Activated naive CD8-positive, alpha-beta T cell treated with anti-CD3 and anti-CD28 coated beads for 36 hours (primary cell): ENCODE measurements around the gene CHMP5. TPM values are rescaled to one million over a fixed set of nuclear protein-coding genes. Genes with fewer than 3 reads are reported as not detected.

Source experiments
- DNase-seq: peaks from one replicate; pipeline ENCODE4 v3.0.0; 2021
- H3K27ac Mint-ChIP-seq: one replicate; pipeline ENCODE4 v1.8.0; 2022; ENCODE audit warnings: mild to moderate bottlenecking, moderate library complexity, mixed read lengths
- H3K27me3 Mint-ChIP-seq: one replicate; pipeline ENCODE4 v1.8.0; 2022; ENCODE audit warnings: mild to moderate bottlenecking, mixed read lengths
- H3K36me3 Mint-ChIP-seq: one replicate; pipeline ENCODE4 v1.8.0; 2021; ENCODE audit warnings: mild to moderate bottlenecking, mixed read lengths
- H3K4me1 Mint-ChIP-seq: one replicate; pipeline ENCODE4 v1.8.0; 2021; ENCODE audit warnings: mixed read lengths
- H3K4me3 Mint-ChIP-seq: one replicate; pipeline ENCODE4 v1.8.0; 2022; ENCODE audit warnings: mild to moderate bottlenecking, moderate library complexity, mixed read lengths
- H3K9me3 Mint-ChIP-seq: one replicate; pipeline ENCODE4 v1.8.0; 2022; ENCODE audit warnings: mixed read lengths
- total RNA-seq, 2 experiments: library from RNA; stranded (reverse); gene quantifications; one replicate each; pipeline ENCODE4 v1.2.3, GENCODE V29; 2021

Gene CHMP5
- total RNA-seq, 2 experiments from 2014 or later = 73.9 to 75.4 TPM

DNA sequence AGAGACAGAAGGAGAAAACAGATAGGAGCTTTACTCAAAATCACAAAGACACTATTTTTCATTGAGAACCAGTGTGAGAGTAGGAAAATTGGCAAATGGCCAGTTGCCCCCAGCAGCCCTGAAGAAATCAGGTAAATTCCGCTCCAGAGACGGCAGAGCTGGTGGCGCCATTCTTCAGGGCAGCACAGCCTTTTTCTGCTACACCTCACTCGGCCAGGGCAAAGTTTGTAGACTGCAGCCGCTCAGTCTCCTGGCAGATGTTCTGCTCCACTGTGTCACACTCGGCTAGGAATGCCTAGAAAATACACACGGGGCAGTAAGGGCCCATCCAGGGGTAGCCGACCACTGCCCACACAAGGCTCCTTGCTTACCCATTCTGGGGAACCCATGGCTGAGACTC lies 9.8 kb upstream of the CHMP5 start:
- peaks cover 6% of the 10 kb centered on the region for H3K4me1 Mint-ChIP-seq
- H3K36me3 Mint-ChIP-seq = peaks cover 44% of the 10 kb centered on the region
- H3K27me3 Mint-ChIP-seq = no peaks in the 10 kb centered on the region
- DNase-seq = no peak
- H3K27ac Mint-ChIP-seq = no peak overlapping the region
- no peaks in the 10 kb centered on the region for H3K9me3 Mint-ChIP-seq
- no peak overlapping the region for H3K4me3 Mint-ChIP-seq

DNA sequence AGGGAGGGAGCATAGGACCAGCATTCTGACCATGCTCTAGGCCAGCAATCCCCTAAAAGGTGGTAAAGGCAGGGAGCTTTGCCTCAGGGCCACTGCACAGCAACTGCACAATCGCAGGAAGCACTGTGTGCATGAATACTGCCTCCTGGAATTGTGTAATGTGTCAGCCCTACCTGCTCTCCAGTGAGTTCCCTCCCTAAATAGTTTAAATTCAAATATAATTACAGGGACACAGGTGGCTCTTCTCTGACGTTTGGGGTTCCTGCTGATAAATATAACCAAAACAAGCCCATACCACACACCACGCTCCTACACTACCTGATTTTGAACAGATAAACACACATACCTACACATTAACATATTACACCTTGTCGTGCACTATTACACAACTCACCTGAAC lies 9.4 kb upstream of the CHMP5 start:
- Mint-ChIP-seq H3K27ac (no peak overlapping the region), H3K36me3 (peaks cover 48% of the 10 kb centered on the region), H3K4me3 (no peak overlapping the region), H3K9me3 (no peaks in the 10 kb centered on the region), H3K27me3 (no peaks in the 10 kb centered on the region), H3K4me1 (peaks cover 9% of the 10 kb centered on the region)
- no peak for DNase-seq

DNA sequence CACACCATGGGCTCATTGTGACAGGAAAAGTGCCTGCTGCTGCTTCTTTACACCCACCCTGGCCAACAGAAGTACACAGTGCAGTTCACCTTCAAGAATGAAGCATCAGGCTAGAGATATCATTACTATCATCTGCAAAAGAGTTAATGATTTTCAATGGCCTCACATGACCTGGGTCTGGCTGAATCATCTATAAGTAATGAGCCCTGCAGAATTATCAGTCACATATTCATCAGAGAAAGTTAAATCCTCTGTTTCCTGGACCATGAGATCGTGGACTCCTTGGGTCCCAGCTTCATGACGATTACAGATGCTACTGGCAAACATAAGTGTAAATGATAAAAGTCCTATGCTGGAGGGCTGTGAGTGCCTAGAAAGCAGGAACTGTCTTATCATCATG lies 8.6 kb upstream of the CHMP5 start:
- Mint-ChIP-seq H3K36me3 (peaks cover 48% of the 10 kb centered on the region), H3K27me3 (no peaks in the 10 kb centered on the region), H3K9me3 (no peaks in the 10 kb centered on the region), H3K27ac (no peak overlapping the region), H3K4me1 (peaks cover 15% of the 10 kb centered on the region), H3K4me3 (no peak overlapping the region)
- no peak for DNase-seq

DNA sequence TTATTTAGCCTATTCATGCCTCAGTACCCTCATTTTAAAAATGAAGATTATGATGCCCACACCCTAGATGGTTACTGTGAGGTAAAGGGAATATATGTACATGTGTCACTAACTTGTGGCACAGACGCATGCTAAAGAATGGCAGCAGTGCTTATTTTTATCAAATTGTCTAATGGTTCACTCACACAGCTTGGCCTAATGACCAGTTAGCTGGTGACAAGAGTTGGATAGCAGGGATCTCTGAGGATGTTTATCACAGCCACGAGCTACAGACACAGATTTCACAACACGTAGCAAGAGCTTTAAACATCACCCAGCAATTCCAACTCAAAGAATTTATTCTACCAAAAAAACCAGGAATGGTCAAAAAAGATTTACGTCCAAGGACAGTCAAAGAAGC lies 7.6 kb upstream of the CHMP5 start:
- Mint-ChIP-seq H3K4me1 (peaks cover 21% of the 10 kb centered on the region), H3K27me3 (no peaks in the 10 kb centered on the region), H3K27ac (no peak overlapping the region), H3K36me3 (peaks cover 51% of the 10 kb centered on the region), H3K9me3 (no peaks in the 10 kb centered on the region), H3K4me3 (no peak overlapping the region)
- DNase-seq = no peak

DNA sequence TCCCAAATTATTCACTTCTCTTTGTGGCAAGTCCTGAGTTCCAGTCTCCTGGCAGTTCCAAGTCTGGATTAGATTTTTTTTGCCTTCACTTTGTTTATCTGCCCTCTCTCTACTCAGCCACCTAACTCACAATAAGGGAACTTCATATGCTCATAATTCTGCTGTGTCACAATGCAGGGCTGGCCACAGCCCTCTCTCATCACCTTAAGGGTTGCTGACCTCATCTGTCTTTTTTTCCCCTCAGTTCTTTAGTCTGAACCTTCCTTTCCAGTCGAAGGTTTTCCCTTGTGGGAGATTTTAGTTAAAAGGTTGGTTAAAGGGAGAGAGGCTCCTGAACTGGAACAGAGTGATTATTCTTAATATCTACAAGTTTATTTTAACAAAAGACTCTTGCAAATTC lies 4.5 kb upstream of the CHMP5 start:
- no peaks in the 10 kb centered on the region for H3K9me3 Mint-ChIP-seq
- no peak overlapping the region for H3K27ac Mint-ChIP-seq
- no peak overlapping the region for H3K4me3 Mint-ChIP-seq
- H3K4me1 Mint-ChIP-seq = peaks cover 29% of the 10 kb centered on the region
- peaks cover 55% of the 10 kb centered on the region for H3K36me3 Mint-ChIP-seq
- H3K27me3 Mint-ChIP-seq = no peaks in the 10 kb centered on the region
- no peak for DNase-seq

DNA sequence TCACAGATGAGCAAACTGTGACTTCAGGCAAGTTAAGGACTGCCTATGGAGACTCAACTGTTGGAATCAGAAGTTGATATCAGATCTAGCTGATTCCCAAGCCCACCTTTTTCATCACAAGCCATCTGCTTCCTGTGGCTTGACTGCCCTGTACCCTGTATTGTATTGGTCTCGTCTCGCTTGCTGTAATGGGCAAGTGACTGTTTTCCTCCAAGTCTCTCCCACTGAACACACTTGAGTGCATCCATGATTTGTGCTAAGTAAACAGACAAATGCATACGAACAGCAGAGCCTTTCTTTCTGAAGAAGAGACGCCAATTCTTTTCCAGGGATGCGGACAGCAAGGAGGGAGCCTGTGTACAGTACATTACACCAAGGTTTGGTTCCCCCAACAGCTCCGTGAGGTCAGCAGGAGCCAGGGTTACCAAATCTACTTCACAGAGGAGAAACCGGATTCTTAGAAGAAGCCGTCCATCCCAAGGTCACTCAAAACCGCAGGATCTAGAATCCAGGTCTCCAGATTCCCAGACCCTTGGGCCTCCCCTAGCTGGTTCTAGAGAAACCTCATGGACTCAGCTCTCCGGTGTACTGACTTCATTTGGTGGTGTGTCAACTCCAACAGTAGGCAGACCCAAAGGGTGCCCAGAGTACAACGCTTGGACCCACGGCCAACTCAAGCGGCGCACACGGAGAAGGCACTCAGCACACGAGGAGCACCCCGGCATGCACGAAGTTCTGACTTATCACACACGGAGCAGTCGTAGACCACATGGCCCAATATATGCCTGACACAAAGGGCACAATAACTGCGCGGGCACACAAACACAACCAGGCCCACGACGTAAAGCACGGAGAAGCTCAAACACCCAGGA lies 1.5 kb upstream of the CHMP5 start:
- peak; percentile 18 for DNase-seq
- Mint-ChIP-seq H3K27me3 (no peaks in the 10 kb centered on the region), H3K4me1 (peaks cover 50% of the 10 kb centered on the region)

DNA sequence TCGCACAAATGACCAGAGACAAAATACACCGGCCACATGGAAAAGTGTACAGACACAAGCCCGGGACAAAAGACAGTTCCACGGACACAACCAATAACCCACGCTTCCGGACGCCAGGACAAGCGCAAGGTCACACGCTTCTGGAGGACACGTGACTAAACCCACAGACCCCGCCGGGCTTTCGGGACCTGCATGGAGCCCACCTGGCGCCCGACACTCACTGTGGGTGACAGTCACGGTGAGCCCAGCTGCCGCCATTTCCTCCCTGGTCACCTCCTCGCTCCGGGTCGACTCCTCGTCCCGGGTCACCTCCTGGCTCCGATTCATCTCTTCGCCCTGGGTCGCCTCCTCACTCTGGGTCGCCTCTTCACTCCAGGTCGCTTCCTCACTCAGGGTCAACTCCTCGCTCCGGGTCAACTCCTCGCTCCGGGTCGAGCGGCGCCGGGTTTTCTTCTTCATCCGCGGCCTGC lies 811 bp upstream of the CHMP5 start:
- H3K27me3 Mint-ChIP-seq = no peaks in the 10 kb centered on the region
- peak overlapping the region; percentile 88 for H3K4me3 Mint-ChIP-seq
- peaks cover 48% of the 10 kb centered on the region for H3K4me1 Mint-ChIP-seq

More for the DNA sequence above, 1.5 kb upstream of the CHMP5 start:
- Mint-ChIP-seq H3K9me3 (no peaks in the 10 kb centered on the region), H3K4me3 (peak overlapping the region; percentile 88), H3K27ac (peak overlapping the region; percentile 87), H3K36me3 (peaks cover 50% of the 10 kb centered on the region)

DNA sequence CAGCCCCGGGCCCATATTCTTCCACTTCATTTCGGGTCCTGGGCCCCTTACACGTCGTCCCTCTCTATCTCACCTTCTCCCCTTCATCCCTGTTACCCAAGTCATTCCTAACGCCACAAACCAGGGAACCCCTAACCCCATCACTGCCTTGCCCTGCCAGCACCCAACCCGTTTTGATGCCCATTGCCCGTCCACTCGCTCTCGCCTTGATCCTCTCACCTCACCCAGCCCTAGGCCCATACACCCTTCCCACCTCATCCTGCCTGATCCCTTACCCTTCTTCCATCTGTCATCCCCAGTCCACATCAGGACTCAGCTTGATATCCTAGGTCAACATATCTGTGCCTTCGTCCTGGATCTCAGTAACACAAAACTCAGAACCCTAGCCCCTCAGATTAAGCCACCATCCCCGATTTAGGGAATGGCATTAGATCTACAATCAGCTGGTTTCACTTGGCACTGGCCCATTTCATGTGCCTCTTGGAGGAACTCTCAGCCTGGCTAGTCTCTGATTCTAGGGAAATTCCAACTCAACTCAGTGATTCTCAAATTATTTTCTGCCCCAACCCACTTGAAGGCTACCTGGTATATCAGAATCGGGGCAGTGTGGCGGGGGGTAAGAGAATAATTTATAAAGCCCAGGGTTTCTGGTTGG lies 489 bp downstream of the CHMP5 start:
- peaks cover 43% of the 10 kb centered on the region for H3K4me1 Mint-ChIP-seq
- H3K36me3 Mint-ChIP-seq = peaks cover 36% of the 10 kb centered on the region
- peak overlapping the region; percentile 90 for H3K4me3 Mint-ChIP-seq
- no peaks in the 10 kb centered on the region for H3K27me3 Mint-ChIP-seq
- H3K9me3 Mint-ChIP-seq = no peaks in the 10 kb centered on the region
- H3K27ac Mint-ChIP-seq = peak overlapping the region; percentile 92
- DNase-seq = no peak

More for the DNA sequence above, 811 bp upstream of the CHMP5 start:
- Mint-ChIP-seq H3K27ac (peak overlapping the region; percentile 87), H3K36me3 (peaks cover 44% of the 10 kb centered on the region), H3K9me3 (no peaks in the 10 kb centered on the region)
- DNase-seq = peak; percentile 54

DNA sequence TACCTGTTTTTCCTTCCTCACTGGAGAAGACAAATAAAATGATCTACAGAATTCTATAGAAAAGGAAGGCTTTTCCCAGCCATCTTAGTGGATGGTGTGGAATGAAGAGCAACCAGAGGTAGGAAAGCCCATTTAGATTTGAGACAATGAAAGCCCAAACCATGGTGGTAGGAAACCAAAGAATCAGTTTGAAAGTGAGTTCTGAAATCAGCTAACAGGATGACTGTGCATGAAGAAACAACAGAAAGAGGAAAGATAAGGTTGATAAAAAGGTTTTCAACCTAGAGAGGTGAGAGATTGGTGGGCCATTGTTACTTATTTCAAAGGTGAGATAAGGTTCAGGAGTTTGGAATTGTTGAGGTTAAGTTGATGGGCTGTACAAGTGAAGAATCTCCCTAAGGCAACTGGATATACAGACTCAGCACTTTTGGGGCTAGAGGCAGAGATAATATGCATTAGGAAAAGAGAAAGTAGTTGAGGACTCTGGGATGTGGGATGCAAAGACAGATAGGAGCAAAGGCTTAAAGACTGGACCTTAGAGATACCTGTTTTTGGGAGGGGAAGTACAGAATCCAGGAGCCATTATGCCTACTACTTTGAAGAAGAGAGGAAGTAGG lies 2.4 kb downstream of the CHMP5 start:
- no peak for DNase-seq
- Mint-ChIP-seq H3K27me3 (no peaks in the 10 kb centered on the region), H3K4me1 (peaks cover 30% of the 10 kb centered on the region), H3K27ac (peak overlapping the region; percentile 49), H3K9me3 (no peaks in the 10 kb centered on the region), H3K4me3 (no peak overlapping the region), H3K36me3 (peaks cover 30% of the 10 kb centered on the region)

DNA sequence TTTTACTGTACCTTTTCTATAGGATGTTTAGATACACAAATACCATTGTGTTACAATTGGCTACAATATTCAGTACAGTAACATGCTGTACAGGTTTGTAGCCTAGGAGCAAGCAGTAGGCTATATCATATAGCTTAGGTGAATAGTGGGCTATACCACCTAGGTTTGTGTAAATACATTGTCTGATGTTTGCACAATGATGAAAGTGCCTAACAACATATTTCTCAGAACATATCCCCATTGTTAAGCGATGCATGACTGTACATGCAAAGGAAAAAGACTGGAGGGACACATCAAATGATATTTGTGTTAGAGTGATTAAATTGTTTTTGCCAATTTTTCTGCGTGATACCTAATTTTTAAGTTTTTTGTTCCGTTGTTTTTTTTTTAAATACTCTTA lies 5.3 kb downstream of the CHMP5 start:
- H3K4me1 Mint-ChIP-seq = peaks cover 26% of the 10 kb centered on the region
- peaks cover 16% of the 10 kb centered on the region for H3K36me3 Mint-ChIP-seq

DNA sequence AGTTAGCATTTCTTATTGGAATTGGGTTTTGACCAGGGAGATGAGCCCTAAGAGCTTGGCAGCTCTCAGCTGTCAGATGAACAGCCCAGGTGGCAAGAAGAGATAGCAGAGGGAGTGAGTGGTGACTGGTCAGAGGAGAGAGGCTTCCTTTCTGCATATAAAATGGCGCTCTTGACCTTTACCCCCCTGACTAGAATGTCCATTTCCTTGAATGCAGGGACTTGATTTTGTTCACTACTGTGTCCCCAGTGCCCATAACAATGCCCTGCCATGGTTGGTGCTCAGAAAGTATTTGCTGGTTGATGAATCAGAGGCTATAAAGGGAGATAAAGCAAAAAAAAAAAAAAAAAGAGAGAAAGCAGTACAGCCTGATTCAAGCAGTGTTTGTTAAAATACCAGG lies 7.2 kb downstream of the CHMP5 start:
- no peaks in the 10 kb centered on the region for H3K9me3 Mint-ChIP-seq
- no peak for DNase-seq
- no peak overlapping the region for H3K4me3 Mint-ChIP-seq
- H3K27me3 Mint-ChIP-seq = no peaks in the 10 kb centered on the region
- H3K27ac Mint-ChIP-seq = no peak overlapping the region
- H3K4me1 Mint-ChIP-seq = peaks cover 14% of the 10 kb centered on the region
- peaks cover 8% of the 10 kb centered on the region for H3K36me3 Mint-ChIP-seq

More for the DNA sequence above, 5.3 kb downstream of the CHMP5 start:
- no peaks in the 10 kb centered on the region for H3K9me3 Mint-ChIP-seq
- no peak overlapping the region for H3K27ac Mint-ChIP-seq
- no peak overlapping the region for H3K4me3 Mint-ChIP-seq
- H3K27me3 Mint-ChIP-seq = no peaks in the 10 kb centered on the region
- DNase-seq = no peak

DNA sequence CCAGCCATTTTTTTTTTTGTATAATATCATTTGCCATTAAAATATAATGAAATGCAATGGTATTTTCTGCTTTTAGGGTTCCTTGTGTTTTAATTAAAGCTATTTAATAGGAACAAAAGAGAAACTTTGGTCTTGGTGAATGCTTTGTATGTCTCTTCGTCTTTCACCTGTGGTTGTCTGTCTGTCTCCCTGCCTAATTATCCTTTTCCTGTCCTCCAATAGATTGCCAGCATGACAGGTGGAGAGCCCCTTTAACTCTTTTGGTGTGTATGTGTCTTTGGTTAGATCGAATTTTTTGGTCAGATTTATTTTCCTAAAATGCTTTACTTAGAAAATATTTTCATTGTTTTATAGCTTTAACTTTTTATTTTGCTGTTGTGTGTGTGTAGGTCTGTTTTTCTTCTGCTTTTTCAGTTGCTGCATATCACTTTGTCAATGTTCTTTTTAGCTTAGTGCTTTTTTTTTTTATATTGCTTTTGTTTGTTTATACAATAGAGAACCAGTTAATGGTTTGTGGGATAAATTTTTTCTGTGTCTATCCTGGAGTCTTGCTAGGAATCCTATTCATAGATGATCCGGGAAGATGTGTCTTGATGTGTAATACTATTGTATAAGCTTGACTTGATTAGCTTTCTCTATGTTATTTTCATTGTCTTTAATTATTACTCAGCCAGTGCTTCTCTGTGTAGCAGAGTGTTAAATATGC lies 8.6 kb downstream of the CHMP5 start:
- Mint-ChIP-seq H3K9me3 (no peaks in the 10 kb centered on the region), H3K36me3 (peaks cover 12% of the 10 kb centered on the region), H3K4me3 (no peak overlapping the region), H3K27ac (no peak overlapping the region), H3K4me1 (peaks cover 7% of the 10 kb centered on the region), H3K27me3 (no peaks in the 10 kb centered on the region)
- DNase-seq = no peak

DNA sequence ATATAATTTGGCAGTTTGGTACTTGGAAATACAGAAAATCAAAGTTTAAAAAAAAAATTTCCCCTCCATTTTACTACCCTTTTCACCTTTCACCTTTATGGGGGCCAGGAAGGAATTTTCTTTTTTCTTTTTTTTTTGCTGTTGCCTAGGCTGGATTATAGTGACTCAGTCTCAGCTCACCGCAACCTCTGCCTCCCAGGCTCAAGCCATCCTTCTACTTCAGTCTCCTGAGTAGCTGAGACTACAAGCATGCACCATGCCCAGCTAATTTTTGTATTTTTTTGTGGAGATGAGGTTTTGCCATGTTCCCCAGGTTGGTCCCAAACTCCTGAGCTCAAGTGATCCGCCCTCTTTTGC lies 9.1 kb downstream of the CHMP5 start:
- H3K27me3 Mint-ChIP-seq = no peaks in the 10 kb centered on the region
- H3K9me3 Mint-ChIP-seq = no peaks in the 10 kb centered on the region
- peaks cover 7% of the 10 kb centered on the region for H3K4me1 Mint-ChIP-seq
- H3K27ac Mint-ChIP-seq = no peak overlapping the region
- DNase-seq = no peak
- H3K4me3 Mint-ChIP-seq = no peak overlapping the region
- peaks cover 12% of the 10 kb centered on the region for H3K36me3 Mint-ChIP-seq

DNA sequence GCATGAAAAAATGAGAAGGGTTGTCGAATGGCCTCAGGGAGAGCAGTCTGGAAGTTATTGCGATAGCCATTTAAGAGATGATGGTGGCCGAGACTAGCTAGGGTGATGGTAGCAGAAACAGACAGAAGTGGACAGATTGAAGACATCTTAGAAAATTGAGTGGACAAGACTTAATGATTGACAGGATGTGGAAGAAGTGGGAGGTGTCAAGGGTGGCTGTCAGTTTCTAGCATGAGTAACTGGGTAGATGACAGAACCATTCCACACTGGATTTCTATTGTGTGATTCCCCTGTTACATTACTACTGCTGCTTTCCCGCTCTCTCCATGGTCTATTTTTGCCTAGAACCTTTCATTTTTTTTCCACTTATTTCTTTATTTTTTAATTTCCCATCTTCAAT lies 12.6 kb downstream of the CHMP5 start:
- no peak overlapping the region for H3K27ac Mint-ChIP-seq
- peaks cover 13% of the 10 kb centered on the region for H3K36me3 Mint-ChIP-seq
- no peak overlapping the region for H3K4me3 Mint-ChIP-seq
- peaks cover 9% of the 10 kb centered on the region for H3K4me1 Mint-ChIP-seq
- no peaks in the 10 kb centered on the region for H3K27me3 Mint-ChIP-seq
- DNase-seq = no peak
- H3K9me3 Mint-ChIP-seq = no peaks in the 10 kb centered on the region

DNA sequence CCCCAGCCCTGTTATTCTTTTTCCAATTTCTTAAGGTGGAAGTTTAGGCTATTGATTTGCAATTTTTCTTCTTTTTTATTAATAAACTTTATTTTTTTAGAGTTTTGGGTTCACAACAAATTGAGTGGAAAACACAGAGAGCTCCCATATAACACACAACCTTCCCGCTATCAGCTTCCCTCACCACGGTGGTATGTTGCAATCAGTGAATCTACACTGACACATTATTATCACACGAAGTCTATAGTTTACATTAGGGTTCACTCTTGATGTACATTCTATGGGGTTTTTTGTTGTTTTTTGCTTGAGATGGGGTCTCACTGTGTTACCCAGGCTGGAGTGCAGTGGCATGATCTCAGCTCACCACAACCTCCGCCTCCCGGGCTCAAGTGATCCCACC lies 20.7 kb downstream of the CHMP5 start:
- H3K27ac Mint-ChIP-seq = no peak overlapping the region
- peaks cover 9% of the 10 kb centered on the region for H3K4me1 Mint-ChIP-seq
- peaks cover 5% of the 10 kb centered on the region for H3K36me3 Mint-ChIP-seq
- H3K4me3 Mint-ChIP-seq = no peak overlapping the region
- no peaks in the 10 kb centered on the region for H3K27me3 Mint-ChIP-seq
- DNase-seq = no peak
- H3K9me3 Mint-ChIP-seq = no peaks in the 10 kb centered on the region
